GM15510 (cell line): Measurements from ENCODE around the gene CSRP3.

Experiments used
- POLR2A ChIP-seq: IDR thresholded peaks from 3 replicates; pipeline ENCODE4 v1.6.1; 2011; ENCODE audit warnings: borderline replicate concordance; ENCODE audit not compliant: insufficient read length; ENCODE audit errors: extremely low read depth

CSRP3 gene

DNA sequence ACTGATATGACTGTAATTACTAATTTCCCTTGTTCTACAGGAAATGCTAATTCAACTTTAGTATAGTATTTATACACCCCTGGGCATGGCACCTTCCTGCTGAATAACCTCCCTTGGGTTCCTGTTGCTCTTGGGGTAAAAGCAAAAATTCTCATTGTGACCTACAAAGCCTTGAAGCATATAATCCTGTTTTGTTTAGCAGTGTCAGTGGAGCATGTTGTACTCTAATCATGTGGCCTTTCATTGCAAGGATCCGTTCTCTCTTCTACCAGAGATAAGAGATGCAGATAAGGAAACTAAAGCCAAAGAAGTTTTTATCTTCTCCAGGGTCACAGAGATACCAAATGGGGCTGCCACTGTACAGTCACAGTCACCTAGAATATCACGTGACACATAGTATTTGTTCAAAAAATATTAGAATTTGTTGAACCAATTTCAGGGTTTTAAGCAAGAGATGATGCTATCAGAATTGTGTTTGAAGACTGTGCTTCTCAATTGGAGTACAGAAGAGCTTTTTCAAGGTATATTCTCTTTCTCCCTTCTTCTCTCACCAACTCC is 25.1 kb downstream of the CSRP3 start:
- TF ChIP-seq POLR2A, result no peak

DNA sequence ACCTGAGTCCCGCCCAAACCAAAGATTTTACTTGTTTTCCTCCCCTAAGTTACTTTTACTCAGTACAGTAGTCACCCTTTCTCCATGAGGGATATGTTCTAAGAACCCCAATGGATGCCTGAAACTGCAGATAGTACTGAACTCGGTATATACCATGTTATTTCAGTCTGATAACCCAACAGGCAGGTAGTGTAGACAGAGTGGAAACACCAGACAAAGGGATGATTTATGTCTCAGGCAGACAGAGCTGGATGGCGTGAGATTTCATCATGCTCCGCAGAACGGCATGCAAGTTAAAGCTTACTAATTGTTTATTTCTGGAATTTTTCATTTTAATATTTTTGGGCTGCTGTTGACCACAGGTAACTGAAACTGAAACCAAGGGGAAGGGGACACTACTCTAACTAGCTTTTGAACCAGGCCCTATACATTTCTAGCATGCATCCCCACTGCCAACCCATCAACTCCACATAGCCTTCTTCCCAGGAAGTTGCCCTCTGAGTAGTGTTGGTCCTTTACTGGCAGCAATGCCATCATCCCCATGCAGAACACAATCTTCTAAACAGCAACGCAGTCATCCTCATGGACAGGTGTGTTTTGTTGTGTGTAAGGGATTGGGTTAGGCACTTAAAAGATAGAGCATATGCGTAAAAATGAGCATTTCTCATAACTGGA is 27.7 kb downstream of the CSRP3 start:
- TF ChIP-seq POLR2A, result no peak

DNA sequence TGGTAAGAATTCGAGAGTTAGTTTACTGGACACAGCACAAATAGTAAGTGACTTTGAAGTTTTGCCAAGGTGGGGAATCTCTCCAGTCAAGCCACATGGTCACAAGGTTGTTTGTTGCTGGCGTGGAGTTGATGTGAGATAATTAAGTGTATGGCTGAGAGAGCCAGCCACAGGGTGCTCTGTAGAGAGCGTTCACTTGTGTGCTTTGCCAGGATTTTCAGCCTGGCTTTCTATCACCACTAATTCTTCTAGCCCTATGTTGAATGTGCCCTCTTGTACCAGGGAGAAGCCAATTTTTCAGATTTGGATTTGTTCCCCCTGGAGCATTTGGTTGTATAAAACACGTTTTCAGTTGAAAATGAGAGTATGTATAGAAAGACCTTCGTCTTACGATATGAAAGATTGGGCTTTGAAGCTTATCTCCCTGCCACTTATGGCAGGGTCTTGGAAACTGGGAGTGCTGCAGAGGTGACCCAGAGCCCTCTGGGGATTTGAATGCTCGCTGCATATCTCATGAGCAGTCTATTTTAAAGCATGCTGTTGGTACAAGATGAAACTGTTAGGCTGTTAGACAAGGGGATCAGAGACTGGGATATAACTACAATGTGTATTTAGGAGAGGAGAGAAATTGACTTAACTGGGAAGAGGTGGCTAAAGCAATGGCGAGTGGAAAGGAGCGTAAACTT is 28.6 kb downstream of the CSRP3 start:
- TF ChIP-seq POLR2A, result no peak

DNA sequence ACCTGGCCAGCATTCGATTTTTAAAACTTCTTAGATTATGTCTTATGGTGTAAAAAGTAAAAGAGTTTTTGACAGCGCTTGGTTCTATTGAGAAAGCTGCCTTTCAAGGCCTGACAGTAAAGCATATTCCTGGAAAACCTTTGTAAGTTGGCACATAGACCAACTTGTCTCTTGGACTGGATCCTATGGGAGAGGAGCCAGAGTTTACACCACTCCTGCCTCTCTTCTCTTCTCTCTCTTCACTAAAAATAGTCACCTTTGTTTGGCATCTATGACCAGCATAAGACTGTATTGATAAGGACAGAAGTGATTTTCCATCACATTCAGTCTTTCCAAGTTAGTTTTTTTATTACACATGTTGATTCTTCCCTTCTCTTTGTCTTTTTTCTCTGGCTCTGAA is 33.7 kb downstream of the CSRP3 start:
- TF ChIP-seq POLR2A, result no peak

DNA sequence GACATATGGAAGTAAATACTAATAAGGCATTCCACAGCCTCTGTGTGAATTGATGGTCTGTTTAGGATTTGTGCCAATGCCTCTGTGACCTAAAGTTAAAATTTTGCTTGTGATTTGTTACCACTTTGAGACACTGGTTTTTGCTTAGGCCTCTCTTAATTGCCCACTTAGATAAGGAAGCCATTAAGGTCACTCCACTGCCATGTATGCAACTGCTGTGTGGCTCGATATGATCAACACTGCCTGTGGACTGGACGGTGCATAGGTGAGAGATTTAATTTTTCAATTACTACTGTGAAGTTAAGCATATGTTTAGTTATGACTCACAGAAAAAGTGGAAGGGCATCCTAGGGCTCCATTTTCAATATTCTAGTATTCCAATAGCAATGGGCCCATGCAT is 36.9 kb downstream of the CSRP3 start:
- no peak for TF ChIP-seq POLR2A

DNA sequence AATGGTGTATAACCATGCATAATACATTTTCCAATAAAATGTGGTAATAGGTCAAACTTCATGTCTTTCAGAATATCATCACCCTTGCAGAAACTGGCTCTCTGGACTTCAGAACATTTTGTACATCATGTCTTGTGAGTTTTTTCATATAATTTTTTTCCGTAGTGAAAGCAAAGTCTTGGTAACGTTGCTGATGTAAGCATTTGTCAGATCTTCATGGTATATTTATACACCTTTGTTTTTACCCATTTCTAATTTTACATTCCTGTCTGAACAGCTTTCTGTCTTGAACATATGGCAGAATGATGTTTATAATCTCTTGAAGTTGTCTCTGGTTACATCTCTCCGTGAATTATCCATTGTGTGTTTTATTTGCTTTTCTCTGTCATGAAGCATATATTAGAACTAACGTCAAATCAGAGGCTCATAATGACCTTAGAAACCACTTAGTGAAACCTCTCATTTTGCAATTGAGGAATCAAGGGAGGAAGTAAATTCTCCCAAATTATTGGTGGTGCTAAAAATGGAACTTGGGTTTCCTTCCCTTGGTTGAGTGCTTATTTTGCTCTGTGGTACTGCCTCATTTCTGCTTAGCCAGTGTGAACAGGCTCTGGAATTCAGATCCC is 37.4 kb downstream of the CSRP3 start:
- no peak for TF ChIP-seq POLR2A

DNA sequence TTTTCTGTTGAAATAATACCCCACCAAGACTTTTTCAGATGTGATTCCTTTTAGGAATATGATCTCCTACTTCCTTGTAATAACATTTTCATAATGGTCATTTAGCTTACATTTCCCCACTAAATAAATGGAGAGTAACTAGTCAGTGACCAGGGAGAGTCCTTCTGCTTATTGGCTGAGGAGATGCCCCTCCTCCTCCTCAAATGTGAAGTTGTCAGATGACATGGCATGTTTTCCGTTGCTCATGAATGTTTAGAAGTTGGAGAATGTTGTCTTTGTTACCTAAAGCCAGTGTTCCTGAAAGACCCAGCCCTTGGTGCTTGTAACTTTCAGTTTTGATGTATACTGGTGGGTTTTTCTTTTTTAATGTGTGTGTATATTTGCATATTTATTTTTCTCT is 38.2 kb downstream of the CSRP3 start:
- TF ChIP-seq POLR2A, result no peak

DNA sequence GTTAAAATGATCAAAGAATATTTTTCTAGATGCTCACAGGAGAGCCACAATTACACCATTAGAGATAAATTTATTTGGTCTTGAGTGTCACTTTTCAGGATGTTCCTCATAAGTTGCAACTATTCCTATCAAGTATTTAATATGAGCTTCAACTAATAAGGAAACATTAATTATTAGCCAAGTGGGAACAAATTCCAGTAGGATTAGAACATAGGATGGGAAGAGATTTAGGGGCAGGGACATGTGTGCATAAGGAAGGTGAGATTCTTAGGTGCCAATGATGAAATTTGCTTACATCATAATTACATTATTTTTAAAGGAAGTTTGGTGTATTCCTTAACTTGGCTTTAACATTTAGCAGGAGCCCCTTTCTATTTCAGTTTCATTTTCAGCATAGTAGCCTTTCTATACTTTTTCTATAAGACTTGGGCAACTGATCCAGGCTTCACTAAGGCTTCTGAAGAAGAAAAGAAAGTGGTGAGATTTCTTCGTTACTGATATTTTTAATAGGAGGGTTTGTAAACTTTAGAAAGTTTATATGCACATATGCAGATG is 38.8 kb downstream of the CSRP3 start:
- TF ChIP-seq POLR2A, result no peak

DNA sequence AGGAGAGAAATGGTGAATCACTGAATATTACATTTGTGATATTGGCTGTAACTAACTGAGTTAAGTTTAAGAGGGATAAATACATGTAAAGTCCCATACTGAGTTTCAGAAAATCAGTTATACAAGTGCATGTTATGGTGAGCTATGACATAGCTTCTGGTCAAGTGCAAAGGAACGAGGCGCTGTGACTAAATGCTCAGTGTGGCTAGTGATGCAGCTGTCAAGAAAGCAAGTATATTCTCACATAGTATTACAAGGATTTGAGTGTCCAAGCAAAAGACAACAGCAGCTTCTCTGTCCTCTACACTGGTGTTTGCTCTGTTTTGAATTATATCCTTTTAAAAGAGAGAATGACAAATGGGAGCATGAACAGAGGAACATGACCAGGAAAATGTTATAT is 40.1 kb downstream of the CSRP3 start:
- TF ChIP-seq POLR2A, result no peak

DNA sequence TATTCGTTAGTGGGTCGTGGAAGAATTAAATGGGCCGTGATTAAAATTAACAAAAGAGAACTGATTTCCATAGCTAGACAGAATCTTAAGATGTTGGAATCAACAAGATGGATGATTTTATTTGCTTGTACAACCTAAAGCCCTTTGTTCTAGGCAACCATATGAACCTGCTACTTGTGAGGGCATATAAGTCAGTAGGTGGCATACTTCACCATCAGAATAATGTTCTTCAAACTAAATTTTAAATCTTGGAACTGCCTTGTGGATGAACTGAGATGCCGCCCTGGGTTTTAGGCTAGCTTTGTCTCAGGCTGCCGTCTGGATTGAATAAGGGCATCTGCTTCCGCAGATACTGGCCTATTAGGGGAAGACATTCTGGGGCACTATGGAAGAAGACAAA is 40.9 kb downstream of the CSRP3 start:
- no peak for TF ChIP-seq POLR2A

DNA sequence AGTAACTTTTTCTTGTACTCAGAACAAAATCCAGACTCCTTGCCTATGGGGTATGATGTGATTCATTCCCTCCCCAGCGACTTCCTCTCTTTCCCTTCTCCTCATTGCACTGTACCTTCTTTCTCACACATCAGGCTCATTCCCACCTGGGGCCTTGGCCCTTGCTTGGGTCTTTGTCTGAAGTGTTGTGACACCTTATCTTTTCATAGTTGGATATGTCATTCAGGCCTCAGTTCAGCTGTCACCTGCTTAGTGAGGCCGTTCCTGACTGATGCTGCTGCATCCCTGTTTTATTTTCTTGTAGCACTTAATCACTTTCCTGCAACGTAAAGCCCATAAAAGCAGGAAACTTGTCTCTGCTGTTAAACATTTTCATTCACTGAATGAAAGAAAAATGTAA is 44.9 kb downstream of the CSRP3 start:
- no peak for TF ChIP-seq POLR2A

DNA sequence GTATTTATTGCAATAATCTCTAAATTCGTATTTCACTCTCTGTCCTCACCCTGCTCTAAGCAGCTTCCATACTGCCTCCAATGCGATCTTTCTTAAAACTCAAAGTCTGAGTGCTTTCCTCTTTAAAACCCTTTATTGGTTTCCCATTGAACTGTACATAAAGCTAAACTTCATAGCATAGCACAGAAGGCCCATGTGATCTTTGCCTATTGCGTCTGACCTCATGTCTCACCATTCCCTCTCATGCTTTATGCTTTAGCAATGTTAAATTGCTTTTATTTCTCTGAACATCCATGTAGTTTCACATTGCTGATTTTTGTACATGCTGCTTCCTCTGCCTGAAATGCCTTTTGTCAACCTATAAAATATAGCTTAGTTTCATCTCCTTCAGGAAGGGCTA is 56.5 kb downstream of the CSRP3 start:
- TF ChIP-seq POLR2A, result no peak

DNA sequence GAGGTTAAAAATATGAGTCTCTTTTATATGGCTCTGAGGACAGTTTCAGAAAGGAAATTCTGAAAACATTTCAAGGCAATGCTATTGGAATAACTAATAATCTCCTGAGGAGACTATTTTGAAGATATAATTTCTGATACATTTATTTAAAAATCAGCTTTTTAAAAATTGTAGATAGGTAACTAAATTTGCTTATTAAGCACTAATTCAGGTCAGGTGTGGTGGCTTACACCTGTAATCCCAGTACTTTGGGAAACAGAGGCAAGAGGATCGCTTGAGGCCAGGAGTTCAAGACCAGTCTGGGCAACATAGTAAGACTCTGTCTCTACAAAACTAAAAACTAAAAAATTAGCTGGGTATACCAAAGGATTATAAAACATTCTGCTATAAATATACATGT is 67.8 kb downstream of the CSRP3 start:
- TF ChIP-seq POLR2A, result no peak
